Dermis blood vessel endothelial cell (primary cell): ENCODE data around the gene SSRP1. TPM values are rescaled to one million over a fixed set of nuclear protein-coding genes. Genes with fewer than 3 reads are reported as not detected.
"Not testable (repeated sequence)": the region's sequence is repeated elsewhere in the genome, so short reads cannot be mapped to it uniquely, and the experiment has no call there.

Experiments
- DNase-seq: peaks from one replicate; pipeline ENCODE4 v3.0.0; 2010
- total RNA-seq: library from RNA; depleted of rRNA; stranded (reverse); fragments of >200 nt; gene quantifications from 2 replicates; pipeline ENCODE4 v1.2.3, GENCODE V29; 2014

The SSRP1 gene, protein sequence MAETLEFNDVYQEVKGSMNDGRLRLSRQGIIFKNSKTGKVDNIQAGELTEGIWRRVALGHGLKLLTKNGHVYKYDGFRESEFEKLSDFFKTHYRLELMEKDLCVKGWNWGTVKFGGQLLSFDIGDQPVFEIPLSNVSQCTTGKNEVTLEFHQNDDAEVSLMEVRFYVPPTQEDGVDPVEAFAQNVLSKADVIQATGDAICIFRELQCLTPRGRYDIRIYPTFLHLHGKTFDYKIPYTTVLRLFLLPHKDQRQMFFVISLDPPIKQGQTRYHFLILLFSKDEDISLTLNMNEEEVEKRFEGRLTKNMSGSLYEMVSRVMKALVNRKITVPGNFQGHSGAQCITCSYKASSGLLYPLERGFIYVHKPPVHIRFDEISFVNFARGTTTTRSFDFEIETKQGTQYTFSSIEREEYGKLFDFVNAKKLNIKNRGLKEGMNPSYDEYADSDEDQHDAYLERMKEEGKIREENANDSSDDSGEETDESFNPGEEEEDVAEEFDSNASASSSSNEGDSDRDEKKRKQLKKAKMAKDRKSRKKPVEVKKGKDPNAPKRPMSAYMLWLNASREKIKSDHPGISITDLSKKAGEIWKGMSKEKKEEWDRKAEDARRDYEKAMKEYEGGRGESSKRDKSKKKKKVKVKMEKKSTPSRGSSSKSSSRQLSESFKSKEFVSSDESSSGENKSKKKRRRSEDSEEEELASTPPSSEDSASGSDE
- total RNA-seq: 58.9 and 160 TPM in 2 replicates

DNA sequence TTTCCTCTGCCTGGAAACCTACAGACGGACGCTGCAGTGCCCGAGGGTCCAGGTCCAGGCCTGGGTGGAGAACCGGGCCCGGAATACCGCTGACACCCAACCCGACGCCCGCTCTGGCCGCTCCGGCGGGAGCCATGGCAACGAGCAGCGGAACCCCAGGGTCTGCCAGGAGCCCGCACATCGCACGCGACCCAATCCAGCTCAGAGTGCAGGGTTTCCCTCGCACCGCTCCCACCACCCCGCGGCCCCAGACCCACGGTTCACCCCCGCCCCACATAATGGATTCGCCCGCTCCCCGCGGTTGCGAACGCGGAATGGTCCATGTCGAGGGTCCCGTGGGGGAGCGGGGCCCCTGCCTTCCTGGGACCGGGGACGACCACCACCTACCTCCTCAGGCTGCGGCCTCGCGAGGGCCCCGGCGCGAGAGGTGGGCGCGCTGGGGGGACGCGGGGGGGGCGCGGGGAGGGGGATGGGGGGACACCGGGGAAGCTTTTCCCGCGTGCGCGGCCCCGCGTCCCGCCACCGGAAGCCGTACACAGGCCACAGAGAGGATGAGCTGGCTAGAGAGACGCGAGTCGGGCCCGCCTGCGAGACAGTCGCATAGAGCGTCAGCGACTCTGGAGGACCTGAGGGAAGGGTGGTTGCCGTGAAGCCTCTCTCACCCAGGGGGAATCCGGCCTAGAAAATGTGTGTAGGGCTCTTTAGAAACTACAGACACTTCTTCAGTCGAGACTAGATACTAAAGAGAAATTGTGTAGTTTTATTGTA lies at the start of gene SSRP1:
Gene SSRP1, minus strand, starts transcription at position 550 of the 768 bp plus-strand sequence. CDS start 771 bp downstream, outside the sequence.
- peak; percentile 89 for DNase-seq

DNA sequence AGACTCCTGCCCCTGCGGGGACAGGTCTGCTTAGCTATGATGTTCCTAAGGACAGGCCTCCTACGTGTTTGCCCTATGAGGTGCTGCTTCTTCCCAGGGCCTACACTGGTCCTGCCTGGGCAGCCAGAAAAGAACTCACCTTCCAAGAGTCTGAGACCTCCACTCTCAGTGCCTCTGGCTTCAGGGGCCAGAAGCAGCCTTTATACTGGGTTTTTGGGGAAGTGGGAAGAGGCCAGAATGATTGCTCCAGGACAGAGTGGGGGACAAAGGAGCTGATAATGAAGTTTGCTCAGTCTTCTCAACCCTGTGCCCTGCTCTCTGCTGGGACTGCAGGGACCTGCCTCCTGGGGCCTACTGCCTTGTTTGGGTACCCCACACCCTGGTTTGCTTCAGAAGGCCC lies 45.3 kb upstream of the SSRP1 start, which contains the start of gene PRG3:
Gene PRG3, minus strand, starts transcription at position 176 of the 400 bp plus-strand sequence. CDS start 442 bp downstream, outside the sequence.
- no peak for DNase-seq

DNA sequence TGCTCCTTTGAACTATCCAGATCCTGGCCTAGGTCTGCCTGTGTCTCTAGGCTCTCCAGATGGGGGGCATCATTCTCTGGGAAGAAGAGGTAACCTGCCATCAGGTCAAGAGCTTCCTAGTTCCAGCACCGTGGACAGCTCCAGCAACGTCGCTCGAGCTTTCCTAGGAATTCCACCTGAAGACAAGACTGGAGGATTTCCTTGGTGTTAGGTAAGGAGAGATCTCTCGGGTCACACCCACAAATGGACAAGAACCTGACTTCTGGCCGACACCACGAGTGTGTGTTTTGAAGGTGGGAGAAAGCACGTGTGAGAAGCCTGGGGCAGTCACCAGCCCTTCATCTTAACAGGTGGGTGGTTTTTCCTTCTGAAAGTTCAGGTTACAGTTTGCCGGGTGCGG lies 44.0 kb upstream of the SSRP1 start:
- peak; percentile 60 for DNase-seq

DNA sequence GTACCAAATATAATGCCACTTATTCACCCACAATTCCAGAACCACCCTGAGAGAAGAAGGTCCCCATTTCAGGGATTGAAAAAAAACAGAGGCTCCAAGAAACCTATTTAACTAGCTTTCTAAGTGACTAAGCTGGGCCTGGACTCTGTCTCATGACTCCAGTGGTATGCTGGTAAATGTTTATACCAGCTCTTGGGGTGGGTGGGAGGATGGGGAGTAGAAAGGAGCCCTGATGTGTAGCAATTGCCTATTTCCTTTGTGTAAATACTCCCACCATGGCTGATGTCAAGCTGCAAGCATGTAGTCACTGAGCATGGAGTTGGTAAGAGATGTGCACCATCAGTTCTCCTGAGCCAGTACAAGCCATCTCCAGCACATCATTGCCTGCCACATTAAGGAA lies 42.5 kb upstream of the SSRP1 start:
- no peak for DNase-seq

DNA sequence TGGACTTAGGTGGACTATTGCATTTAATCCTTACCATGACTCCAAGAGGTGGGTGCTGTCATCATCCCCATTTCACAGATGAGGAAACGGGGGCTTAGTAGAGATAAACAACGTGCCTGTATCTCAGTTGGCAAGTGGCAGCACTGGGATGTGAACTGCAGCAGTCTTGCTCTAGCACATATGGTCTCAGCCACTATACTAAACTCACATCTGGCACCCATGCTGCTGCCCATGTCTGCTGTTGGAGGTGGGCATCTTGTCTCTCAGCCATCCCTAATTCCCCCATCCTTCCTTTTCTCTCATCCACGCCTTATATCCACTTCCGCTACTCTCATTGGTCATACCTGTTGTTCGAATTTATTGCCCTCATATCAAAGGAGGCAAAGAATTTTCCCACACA lies 41.4 kb upstream of the SSRP1 start:
- no peak for DNase-seq

DNA sequence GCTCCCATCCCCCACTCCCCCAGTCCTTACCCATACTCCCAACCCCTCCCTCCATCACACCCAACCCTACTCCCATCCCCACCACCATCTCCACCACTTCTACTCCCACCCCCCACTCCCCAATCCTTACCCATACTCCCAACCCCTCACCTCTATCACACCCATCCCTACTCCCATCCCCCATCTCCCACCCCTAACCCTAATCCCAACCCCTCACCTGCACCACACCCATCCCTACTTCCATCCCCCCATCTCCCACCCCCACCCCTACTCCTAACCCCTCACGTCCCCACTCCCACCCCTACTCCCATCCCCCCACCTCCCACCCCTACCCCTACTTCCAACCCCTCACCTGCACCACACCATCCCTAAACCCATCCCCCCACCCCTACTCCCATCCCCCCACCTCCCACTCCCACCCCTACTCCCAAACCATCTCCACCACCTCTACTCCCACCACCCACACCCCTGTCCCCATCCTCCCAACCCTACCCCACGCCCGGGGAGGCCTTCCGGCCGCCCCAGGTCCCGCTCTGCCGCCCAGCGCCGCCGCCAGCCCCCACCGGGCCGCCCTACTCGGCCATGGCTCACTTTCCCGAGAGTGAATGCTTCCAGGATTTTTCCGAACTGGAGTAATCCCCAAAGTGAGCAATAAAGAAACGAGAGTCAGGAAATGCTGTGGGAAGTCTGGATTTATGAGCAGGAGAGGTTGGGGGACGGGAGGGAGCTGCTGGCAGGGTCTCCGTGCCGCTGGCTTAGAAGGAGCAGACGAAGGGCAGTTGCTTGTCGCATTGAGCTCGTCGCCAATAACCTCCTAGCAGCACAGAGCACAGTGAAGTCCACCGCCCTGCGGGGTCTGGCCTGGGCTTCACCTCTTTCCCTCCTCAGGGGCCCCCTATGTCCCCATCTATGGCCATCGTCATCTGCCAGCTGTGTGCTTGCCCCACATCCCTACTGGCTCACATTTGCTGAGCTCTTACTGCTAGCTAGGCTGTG lies 40.7 kb upstream of the SSRP1 start:
- no peak for DNase-seq

DNA sequence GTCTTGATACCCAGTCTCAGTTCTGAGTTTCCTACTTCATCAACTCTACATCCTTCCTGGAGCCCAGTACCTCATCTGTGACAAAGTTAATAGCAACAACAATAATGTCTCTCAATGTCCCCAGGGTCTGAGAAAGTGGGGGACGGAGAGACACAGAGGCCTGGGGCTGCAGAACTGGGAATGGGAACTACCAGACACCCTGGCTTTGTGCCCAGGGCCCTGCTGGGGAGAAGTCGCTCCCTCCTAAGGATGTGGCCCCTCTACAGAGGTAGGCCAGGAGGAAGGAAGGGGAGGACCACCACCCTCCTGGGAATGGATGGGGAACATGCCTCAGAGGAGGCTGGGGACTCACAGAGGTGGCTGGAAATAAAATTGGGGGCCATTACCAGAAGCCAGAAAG lies 39.8 kb upstream of the SSRP1 start:
- DNase-seq: no peak

DNA sequence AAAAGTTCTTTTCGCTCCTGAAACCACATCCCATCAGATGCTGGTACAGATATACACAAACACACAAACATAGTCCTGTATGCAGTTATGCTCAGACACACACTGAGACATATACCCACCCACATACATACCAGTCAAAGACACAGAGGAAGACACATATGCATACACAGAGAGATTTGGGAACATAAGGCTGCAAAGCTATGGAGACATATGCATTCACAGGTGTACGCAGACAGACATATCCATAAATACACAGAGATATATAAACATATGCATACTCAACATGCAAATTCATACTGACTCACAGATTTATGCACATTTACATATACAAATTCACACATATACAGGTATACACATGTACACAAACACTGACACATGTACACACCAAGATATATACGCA lies 39.3 kb upstream of the SSRP1 start:
- no peak for DNase-seq

DNA sequence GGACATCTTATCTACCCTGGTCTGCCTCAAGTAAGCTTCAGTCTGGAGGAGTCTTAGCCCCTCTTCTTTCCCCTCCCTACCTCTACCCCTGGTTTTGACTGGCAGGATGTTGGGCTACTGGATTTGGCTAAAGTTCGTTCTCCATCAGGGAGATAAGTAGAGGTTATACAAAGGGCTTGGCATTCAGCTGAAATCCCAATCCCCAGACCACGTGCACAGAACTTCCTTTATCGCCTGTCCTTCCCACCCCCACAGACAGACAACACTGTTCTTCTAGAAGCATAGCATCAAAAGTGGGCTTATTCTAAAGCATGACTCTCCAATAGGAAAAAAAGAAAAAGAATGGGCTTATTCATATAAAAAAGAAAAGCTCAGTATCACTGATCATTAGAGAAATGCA lies 37.5 kb upstream of the SSRP1 start:
- no peak for DNase-seq

DNA sequence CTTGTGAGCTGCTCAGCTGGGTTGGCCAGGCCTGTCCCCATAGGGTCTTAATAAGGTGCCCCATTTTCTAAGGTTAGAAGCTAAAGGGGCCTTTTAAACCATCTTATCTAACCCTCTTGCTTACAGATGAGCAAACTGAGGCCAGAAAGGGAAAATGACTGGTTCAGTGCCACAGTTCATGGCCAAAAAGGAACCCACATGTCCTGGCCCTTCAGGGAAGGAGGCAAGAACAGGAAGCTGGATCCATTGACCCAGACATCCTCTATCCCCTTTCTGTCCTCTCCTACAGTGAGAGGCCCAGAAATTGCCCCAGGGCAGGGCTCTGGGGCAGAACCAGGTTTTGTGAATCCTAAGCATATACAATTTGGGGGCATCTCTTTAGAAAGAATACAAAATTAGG lies 35.2 kb upstream of the SSRP1 start:
- no peak for DNase-seq

DNA sequence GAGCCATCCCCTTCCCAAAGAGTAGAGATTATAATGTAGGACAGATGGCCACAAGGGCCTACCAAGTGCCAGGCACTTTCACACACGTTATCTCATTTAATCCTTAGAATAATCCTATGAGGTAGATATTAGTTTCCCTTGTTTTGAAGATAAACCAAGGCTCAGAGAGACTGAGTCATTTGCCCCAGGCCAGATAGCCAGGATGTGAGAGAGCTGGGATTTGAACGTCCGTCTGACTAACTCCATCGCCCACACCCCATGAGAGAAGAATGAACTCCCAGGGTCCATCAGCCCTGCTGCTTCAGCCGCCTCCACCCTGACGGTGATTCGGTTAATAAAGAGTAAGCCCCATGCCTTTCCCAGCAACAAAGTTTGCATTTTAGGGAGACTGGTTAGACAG lies 34.6 kb upstream of the SSRP1 start:
- DNase-seq: peak; percentile 17

DNA sequence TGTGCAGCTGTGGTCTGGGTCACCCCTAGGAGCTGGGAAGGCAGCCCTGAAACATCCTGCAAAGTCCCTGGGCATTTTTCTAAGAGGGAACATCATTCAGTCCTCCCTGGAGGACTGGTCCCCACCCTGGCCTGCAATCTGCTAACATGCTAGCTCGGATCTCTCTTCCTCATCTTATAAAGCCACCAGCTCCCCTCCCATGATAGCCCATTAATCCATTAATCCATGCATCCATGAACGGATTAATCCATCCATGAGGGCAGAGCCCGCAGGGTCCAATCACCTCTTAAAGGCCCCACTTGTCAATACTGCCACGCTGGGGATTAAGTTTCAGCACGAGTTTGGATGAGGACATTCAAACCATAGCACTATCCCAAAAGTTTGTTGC lies 33.1 kb upstream of the SSRP1 start:
- DNase-seq: no peak

DNA sequence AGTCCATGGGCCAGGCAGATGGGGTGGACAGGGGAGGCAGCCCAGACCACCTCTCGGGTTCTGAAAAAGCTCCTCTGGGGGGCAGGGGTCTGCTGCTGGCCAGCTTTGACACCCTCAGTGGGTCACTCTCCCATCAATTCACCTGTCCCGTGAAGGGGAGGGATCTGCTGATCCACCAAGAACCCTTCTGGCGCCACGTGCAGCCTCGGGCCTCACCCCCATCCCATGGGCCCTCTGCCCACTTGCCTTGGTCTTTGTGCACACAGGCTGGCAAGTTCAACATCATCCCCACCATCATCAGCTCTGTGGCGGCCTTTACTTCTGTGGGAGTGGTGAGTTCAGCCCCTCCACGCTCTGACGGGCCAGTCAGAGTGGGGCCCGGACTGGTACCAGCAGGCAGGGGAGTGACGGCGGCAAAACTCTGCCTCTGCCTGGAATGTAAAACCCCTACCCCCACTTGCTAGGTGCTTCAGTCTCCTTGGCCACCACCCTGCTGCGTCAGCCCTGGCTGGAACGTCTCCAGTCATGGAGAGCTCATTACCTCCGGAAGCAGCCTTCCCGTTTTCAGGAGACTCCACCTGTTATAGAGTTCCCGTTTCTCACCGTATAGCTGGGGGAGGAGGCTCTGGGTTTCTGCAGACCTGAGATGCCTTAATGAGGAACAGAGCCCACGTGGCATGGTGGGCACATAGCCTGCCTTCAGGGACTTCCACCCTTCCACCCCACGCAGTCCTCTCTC lies 32.6 kb upstream of the SSRP1 start:
- peak; percentile 55 for DNase-seq

DNA sequence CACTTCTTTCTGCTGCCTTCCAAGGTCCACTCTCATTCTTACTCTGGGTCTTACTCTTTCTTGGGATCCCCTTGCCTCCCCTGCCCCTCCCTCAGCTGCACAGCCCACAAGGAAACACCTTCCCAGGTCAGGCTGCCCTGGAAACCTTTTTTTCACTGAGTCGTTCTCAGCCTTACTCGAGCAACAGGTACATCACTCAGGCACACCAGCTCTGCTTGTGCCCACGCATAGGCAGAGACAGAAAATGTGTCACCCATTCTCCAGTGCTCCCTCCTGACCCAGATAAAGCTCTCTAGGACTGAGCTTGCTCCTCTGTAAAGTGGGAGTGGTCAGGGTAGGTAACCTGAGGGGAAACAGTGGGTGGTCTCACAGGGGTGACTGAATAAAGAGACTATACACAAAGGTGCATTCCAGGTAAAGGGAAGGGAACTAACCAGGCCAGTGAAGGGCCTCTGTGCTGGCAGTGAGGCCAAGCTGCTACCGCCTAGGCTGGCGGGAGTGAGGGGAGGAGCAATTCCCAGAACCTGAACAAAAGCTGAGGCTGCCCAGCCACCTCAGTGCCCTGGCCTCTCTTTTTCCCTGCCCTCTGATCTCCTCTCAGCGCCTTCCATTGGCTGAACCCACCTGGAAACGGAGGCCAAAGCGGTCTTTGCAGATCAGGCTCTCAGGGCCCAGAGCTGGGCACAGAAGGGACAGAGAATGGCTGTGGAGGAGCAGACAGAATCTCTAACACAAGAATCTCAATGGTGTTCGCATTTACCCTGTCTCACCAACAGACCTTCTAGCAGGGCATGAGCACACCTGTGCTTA lies 29.4 kb upstream of the SSRP1 start:
- no peak for DNase-seq

DNA sequence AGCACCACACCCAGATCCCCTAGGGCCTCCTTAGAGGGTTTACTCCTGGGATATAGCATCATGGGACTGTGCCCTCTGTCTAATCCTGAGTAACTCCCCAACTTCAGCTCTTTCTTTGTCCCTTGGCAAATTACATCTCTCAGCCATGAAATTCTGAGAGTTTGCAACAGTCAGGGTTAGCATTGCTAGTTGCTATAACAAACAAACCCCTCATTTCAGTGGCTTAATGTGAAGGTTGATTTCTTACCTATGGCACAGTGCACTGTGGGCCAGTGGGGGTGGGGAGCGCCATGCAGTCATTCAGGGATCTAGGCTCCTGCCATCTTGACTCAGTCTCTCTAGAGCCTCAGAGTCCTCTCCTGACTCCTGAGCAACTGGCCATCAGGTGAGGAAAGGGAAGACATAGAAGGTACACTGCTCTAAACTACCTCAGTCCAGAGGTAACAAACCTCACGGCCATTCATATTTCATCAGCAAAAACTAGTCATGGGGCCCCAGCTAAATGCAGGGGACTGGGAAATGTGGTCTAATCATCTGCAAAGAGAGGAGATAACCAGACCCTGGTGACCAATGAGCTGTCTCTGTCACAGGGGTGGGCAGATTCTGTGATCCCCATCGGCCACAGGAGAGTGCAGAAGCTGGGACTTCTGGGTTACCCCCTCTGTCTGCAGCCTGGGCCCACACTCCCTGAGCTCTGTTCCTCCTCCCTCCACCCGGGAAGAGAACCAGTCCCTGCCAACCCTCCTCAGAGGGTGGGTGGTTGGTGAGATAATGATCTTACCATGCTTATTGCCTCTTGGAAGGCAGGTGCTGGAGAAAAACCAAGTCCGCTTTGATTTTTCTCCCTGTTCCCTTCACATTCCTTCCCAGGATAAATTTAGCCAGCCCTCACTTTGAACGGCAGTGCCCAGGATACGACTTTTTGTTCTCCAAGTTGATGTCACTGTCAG lies 27.7 kb upstream of the SSRP1 start:
- no peak for DNase-seq

DNA sequence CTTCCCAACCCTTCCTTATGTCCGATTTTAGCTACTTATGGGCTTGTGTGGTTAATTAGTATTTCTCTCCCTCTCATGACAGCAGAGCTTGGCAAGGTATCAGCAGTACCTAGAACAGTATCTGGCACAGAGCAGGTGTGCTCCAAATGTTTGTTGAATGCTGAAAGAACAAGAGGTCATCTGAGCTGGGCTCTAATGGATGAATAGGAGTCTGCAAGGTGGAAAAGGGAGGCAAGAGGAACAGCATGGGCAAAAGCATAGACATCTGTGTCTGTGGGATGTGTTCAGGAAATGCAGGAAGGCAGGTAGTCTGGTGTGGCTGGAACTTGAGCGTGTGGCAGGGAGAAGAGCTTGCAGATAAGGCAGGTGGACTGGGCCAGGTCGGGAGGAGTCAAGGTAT lies 26.2 kb upstream of the SSRP1 start:
- no peak for DNase-seq

DNA sequence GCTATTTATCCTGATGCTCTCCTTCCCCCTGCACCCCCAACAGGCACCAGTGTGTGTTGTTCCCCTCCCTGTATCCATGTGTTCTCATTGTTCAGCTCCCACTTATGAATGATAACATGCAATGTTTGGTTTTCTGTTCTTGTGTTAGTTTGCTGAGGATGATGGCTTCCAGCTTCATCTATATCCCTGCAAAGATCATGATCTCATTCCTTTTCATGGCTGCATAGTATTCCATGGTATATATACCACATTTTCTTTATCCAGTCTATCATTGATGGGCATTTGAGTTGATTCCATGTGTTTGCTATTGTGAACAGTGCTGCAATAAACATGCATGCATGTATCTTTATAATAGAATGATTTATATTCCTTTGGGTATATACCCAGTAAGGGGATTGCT lies 25.7 kb upstream of the SSRP1 start:
- DNase-seq: not testable (repeated sequence)

DNA sequence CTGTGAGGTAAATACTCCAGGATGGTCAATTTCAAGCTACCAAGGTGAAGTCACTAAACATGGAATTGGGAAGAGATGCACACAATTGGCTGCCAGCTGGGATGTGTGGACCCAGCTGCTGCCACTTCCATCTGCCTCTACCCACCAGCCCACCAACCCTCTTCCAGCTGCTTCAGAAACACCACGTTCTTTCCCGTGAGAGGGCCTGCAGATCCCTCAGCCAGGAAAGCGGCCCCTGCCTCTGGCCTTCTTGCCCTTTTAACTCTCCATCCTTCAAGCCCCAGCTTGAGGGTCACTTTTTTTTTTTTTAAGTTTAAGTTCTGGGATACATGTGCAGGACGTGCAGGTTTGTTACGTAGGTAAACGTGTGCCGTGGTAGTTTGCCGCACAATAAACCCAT lies 25.3 kb upstream of the SSRP1 start:
- DNase-seq: no peak
